Measurements from ENCODE around the gene GPBAR1.

- TF ChIP-seq POLR2A (IDR thresholded peaks at IDR 0.05) (no peak), CTCF (IDR thresholded peaks at IDR 0.05) (no peak)
Measured at GRCh38 chr2:218270721-218271486, 10.1 kb downstream of the GPBAR1 start.

Data from testis (tissue), 2 donors.